Dendritic cell treated with granulocyte-macrophage colony-stimulating factor and Interleukin-4, amounts not matched to agents 40 ng/mL and 50 ng/mL, for 4 days (primary cell): Measurements from ENCODE around the gene INAFM1.
A peak's percentile ranks its signal among the peaks of the same experiment; 100 is the strongest.
"Not testable (repeated sequence)": the region's sequence is repeated elsewhere in the genome, so short reads cannot be mapped to it uniquely, and the experiment has no call there.

ENCODE experiments used
- H3K27ac Mint-ChIP-seq: one replicate; pipeline ENCODE4 v1.8.0; 2022; ENCODE audit warnings: mild to moderate bottlenecking, mixed read lengths
- H3K27me3 Mint-ChIP-seq: one replicate; pipeline ENCODE4 v1.8.0; 2022; ENCODE audit warnings: mild to moderate bottlenecking, mixed read lengths
- H3K36me3 Mint-ChIP-seq: one replicate; pipeline ENCODE4 v1.8.0; 2022; ENCODE audit warnings: low read depth, mixed read lengths
- H3K4me1 Mint-ChIP-seq: one replicate; pipeline ENCODE4 v1.8.0; 2022; ENCODE audit warnings: low read depth, mixed read lengths
- H3K4me3 Mint-ChIP-seq: one replicate; pipeline ENCODE4 v1.8.0; 2022; ENCODE audit warnings: mild to moderate bottlenecking, moderate library complexity, mixed read lengths
- H3K9me3 Mint-ChIP-seq: one replicate; pipeline ENCODE4 v1.8.0; 2022; ENCODE audit warnings: mixed read lengths
- intact Hi-C: fragments of 100-400 bp; cut with micrococcal nuclease; formaldehyde crosslinking; loops from one replicate; pipeline ENCODE4 v1.15.0; 2022

INAFM1 gene

DNA sequence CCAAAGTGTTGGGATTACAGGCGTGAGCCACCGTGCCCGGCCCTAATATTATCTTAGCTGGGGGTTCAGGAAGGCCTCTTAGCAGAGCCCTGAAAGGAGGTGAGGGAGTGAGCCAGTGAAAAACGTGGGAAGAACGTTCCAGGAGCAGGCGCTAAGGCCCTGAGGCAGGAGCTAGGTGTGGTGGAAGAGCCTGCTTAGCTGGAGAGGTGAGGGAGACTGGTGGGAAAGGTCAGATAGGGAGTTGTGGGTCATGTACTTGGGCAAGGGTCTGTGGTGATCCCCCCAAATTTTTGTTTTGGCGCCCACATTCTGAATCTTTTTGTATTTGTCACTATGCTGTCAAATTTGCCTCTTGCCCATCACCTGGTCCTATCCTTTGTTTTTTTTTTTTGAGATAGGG is 5.1 kb upstream of the INAFM1 start:
- H3K4me1 Mint-ChIP-seq: peaks cover 33% of the 10 kb centered on the region
- no peak overlapping the region for H3K4me3 Mint-ChIP-seq
- intact Hi-C loops: no loop called here
- no peak overlapping the region for H3K27ac Mint-ChIP-seq
- peaks cover 90% of the 10 kb centered on the region for H3K36me3 Mint-ChIP-seq
- H3K27me3 Mint-ChIP-seq: no peaks in the 10 kb centered on the region
- no peaks in the 10 kb centered on the region for H3K9me3 Mint-ChIP-seq

- intact Hi-C loops: no loop called here
- Mint-ChIP-seq H3K36me3 (peaks cover 86% of the 10 kb centered on the region), H3K9me3 (no peaks in the 10 kb centered on the region), H3K27me3 (peaks cover 2% of the 10 kb centered on the region), H3K4me3 (no peak overlapping the region), H3K4me1 (peaks cover 38% of the 10 kb centered on the region), H3K27ac (no peak overlapping the region)
Observed at GRCh38 chr19:47270408-47270807, 4.3 kb upstream of the INAFM1 start.

DNA sequence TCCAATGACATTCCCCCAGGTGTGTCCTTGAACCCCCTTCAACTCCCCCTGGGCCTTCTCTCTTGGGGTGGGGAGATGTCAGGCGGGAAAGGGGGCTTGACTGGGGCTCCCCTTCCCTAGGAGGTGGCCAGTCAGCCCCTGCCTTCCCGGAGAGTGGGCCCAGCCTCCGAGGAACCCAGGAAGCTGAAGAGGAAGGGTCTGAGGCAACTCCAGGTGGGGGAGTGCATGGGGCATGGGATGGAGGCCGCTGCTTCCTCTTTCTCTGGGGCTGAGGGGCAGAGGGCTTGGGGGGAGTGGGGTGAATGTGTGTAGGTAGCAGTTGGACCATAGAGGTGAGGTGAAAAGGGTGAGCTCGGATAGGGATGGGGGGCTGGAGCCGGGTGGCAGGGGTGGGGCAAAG is 2.7 kb upstream of the INAFM1 start:
- Mint-ChIP-seq H3K36me3 (peaks cover 80% of the 10 kb centered on the region), H3K27ac (peak overlapping the region; percentile 96), H3K4me1 (peaks cover 48% of the 10 kb centered on the region), H3K9me3 (no peaks in the 10 kb centered on the region), H3K27me3 (peaks cover 7% of the 10 kb centered on the region), H3K4me3 (no peak overlapping the region)
- intact Hi-C loops: no loop called here

DNA sequence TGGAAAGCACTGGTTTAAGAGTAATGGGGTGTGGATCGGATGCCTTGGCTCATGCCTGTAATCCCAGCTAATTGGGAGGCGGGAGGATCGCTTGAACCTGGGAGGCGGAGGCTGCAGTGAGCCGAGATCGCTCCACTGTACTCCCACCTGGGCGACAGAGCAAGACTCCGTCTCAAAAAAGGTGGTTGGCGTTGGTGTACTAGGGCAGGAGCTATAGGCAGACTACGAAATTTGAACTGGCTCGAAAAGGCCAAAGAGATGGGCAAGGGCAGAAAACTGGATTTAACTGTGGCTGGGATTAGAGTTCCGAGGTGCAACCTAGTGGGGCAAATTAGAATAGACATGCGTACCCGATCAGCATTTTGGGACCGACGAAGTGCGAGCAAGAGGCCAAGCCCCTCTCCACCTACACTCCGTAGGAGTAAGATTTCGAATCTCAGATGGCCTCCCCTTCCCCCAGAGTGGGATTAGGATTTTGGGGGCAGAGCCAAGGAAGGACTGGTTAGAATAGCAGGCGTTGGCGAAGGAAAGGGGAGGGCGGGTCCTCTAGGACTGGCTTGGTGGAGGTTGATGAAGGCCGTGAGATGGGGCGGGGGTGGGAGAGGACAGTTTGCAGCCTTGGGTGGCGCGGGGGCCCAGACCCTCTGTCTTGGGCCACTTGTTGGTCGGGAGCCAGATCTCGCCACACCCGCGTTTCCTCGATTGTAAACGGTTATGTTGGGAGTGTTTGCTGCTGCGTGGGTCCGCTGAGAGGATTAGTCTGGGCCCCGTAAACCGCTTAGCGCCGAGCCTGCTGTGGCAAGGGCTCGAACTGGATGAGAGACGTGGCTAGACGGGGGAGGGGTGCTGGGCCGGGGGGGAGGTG is 2.0 kb upstream of the INAFM1 start:
- Mint-ChIP-seq H3K4me3 (peak overlapping the region; percentile 92), H3K27me3 (peaks cover 7% of the 10 kb centered on the region), H3K9me3 (no peaks in the 10 kb centered on the region), H3K4me1 (peaks cover 48% of the 10 kb centered on the region), H3K27ac (peak overlapping the region; percentile 96), H3K36me3 (peaks cover 73% of the 10 kb centered on the region)
- intact Hi-C loops: no loop called here

DNA sequence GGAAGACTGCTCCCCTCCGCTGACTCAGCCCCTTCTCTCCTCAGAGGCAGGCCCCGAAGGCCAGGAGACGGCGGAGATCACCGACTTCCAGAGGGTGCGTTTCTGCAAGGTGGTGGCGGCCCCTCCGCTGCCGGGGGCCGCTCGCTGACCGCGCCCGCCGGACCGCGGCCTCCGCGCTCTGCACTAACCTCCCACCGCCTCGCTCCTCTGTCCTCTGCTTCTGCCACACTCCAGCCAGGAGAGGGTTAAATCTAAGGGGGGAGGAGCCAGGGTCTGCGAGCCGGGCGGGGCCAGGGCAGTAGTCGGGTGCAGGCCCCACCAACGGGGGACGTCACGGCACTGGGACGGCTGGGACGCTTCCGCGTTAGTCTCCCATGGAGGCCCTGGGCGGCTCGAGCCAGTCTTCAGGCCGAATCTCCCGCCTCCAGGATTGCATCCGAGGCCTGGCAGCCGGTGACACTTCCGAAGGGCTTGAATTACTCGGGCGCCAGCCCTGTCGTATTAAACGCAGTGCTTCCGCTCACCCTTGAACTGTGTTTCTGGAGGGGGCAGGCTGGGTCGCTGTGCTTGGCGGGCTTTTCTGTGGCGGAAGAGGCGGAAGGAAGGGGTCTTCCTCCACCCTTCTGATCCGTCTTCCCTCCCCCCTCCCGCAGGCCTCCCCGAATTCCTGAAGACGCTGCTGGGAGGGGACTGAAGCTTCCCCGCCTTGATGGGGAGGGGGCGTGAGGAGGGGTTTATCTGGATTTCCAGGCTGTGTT is 1.2 kb upstream of the INAFM1 start:
- Mint-ChIP-seq H3K4me3 (peak overlapping the region; percentile 92), H3K4me1 (peaks cover 53% of the 10 kb centered on the region), H3K9me3 (no peaks in the 10 kb centered on the region), H3K27ac (peak overlapping the region; percentile 96), H3K36me3 (peaks cover 65% of the 10 kb centered on the region), H3K27me3 (peaks cover 7% of the 10 kb centered on the region)
- intact Hi-C loops: loop anchor here (1.0 kb wide), 1 partner anchor 16 kb away; no protein-coding TSS in a partner anchor

- H3K9me3 Mint-ChIP-seq: no peaks in the 10 kb centered on the region
- H3K4me1 Mint-ChIP-seq: peaks cover 62% of the 10 kb centered on the region
- peaks cover 48% of the 10 kb centered on the region for H3K36me3 Mint-ChIP-seq
- intact Hi-C loops: loop anchor here (1.0 kb wide), 1 partner anchor 18 kb away; no protein-coding TSS in a partner anchor
- peak overlapping the region; percentile 76 for H3K27ac Mint-ChIP-seq
- peak overlapping the region; percentile 92 for H3K4me3 Mint-ChIP-seq
- H3K27me3 Mint-ChIP-seq: peaks cover 7% of the 10 kb centered on the region
Observed at GRCh38 chr19:47274891-47275761, 441 bp downstream of the INAFM1 start.

- Mint-ChIP-seq H3K36me3 (peaks cover 40% of the 10 kb centered on the region), H3K27ac (peak overlapping the region; percentile 76)
Observed at GRCh38 chr19:47275791-47276461, 1.2 kb downstream of the INAFM1 start.

DNA sequence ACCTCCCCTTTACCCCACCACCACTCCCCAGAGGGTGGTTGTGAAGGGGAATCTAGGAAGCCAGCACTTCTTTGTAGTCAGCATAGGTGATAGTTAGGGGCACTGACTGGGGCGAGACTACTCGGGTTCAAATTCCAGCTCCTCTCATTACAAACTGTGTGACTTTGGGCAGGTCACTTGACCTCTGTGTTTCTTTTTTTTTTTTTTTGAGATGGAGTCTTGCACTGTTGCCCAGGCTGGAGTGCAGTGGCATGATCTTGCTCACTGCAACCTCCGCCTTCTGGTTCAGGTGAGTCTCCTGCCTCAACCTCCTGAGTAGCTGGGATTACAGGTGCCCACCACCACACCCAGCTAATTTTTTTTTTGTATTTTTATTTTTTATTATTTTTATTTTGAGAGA is 1.8 kb downstream of the INAFM1 start:
- intact Hi-C loops: not testable (repeated sequence)

More at GRCh38 chr19:47275791-47276461, 1.2 kb downstream of the INAFM1 start:
- intact Hi-C loops: no loop called here
- H3K9me3 Mint-ChIP-seq: no peaks in the 10 kb centered on the region
- peak overlapping the region; percentile 92 for H3K4me3 Mint-ChIP-seq
- peaks cover 59% of the 10 kb centered on the region for H3K4me1 Mint-ChIP-seq
- H3K27me3 Mint-ChIP-seq: peaks cover 7% of the 10 kb centered on the region

DNA sequence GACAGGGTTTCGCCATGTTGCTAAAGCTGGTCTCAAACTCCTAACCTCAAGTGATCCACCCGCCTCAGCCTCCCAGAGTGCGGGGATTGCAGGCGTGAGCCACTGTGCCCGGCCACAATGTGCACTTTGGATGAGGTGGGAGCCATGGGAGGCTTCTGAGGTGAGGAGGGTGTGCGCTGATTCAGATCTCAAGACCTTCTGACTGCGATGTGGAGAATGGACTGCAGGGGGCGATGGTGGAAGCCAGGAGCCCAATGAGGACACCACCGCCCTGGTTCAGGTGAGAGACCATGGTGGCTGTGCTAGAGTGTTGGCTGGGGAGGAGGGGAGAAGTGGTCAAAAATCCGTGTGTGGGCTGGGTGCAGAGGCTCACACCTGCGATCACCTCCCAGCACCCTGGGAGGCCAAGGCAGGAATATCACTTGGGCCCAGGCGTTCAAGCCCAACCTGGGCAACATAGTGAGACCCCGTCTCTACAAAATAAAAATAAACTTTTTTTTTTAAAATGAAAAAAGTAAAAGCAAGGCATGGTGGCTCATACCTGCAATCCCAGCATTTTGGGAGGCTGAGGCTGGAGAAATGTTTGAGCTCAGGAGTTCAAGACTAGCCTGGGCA is 5.6 kb downstream of the INAFM1 start:
- peaks cover 38% of the 10 kb centered on the region for H3K4me1 Mint-ChIP-seq
- no peaks in the 10 kb centered on the region for H3K9me3 Mint-ChIP-seq
- intact Hi-C loops: no loop called here
- H3K27ac Mint-ChIP-seq: no peak overlapping the region
- peaks cover 6% of the 10 kb centered on the region for H3K27me3 Mint-ChIP-seq
- no peak overlapping the region for H3K4me3 Mint-ChIP-seq
- peaks cover 11% of the 10 kb centered on the region for H3K36me3 Mint-ChIP-seq

More for the DNA sequence above, 1.8 kb downstream of the INAFM1 start:
- H3K9me3 Mint-ChIP-seq, H3K4me3 Mint-ChIP-seq, H3K27ac Mint-ChIP-seq, H3K27me3 Mint-ChIP-seq: not testable (repeated sequence)
- peaks cover 53% of the 10 kb centered on the region for H3K4me1 Mint-ChIP-seq
- peaks cover 34% of the 10 kb centered on the region for H3K36me3 Mint-ChIP-seq

GRCh38 chr19:47283405-47284059 is 8.8 kb downstream of the INAFM1 start:
- intact Hi-C loops: loop anchor here (2.0 kb wide), 1 partner anchor 107 kb away; no protein-coding TSS in a partner anchor
- Mint-ChIP-seq H3K27ac (no peak overlapping the region), H3K27me3 (no peaks in the 10 kb centered on the region), H3K4me3 (no peak overlapping the region), H3K36me3 (no peaks in the 10 kb centered on the region), H3K9me3 (no peaks in the 10 kb centered on the region), H3K4me1 (peaks cover 21% of the 10 kb centered on the region)

- intact Hi-C loops: loop anchor here (2.0 kb wide), 1 partner anchor 106 kb away; no protein-coding TSS in a partner anchor
- Mint-ChIP-seq H3K4me1 (peaks cover 18% of the 10 kb centered on the region), H3K27me3 (no peaks in the 10 kb centered on the region), H3K9me3 (no peaks in the 10 kb centered on the region), H3K4me3 (no peak overlapping the region), H3K36me3 (no peaks in the 10 kb centered on the region), H3K27ac (no peak overlapping the region)
Observed at GRCh38 chr19:47284324-47284899, 9.7 kb downstream of the INAFM1 start.

DNA sequence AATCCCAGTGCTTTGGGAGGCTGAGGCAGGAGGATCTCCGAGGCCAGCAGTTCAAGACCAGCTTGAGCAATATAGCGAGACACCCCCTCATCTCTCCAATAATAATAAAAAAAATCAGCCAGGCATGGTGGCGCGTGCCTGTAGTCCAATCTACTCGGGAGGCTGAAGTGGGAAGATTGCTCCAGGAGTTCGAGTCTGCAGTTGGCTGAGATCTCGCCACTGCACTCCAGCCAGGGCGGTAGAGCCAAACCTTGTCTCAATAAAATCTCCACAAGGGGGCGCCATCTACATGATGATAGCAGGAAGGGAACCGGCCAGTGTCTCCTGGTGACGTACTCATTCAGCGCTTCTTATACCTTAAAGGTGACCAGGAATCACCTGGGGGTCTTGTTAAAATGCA is 21.4 kb downstream of the INAFM1 start:
- Mint-ChIP-seq H3K9me3 (no peaks in the 10 kb centered on the region), H3K4me1 (peaks cover 12% of the 10 kb centered on the region), H3K27ac (no peak overlapping the region), H3K36me3 (no peaks in the 10 kb centered on the region), H3K4me3 (no peak overlapping the region), H3K27me3 (peaks cover 14% of the 10 kb centered on the region)
- intact Hi-C loops: loop anchor here (1.0 kb wide), 1 partner anchor 95 kb away; no protein-coding TSS in a partner anchor
